Neural progenitor cell (in vitro differentiated cells): ENCODE measurements around the gene CLDN1. TPM values are rescaled to one million over a fixed set of nuclear protein-coding genes. Genes with fewer than 3 reads are reported as not detected.
A peak's percentile ranks its signal among the peaks of the same experiment; 100 is the strongest.

ENCODE experiments used
- DNase-seq: peaks from one replicate; pipeline ENCODE4 v3.0.0-alpha.2; 2016; ENCODE audit warnings: low spot score
- H2AFZ ChIP-seq: fragments of 200-600 bp; sonication (generic); replicated peaks from 2 replicates; pipeline ENCODE4 v1.6.1; 2016; ENCODE audit warnings: antibody characterized with exemption
- H3F3A ChIP-seq: fragments of 200-600 bp; sonication (generic); 2 replicates; pipeline ENCODE4 v1.6.1; 2016; ENCODE audit warnings: antibody characterized with exemption, low read depth
- H3K27ac ChIP-seq: fragments of 200-600 bp; sonication (generic); 2 replicates; pipeline ENCODE4 v1.5.1; 2016; ENCODE audit warnings: mild to moderate bottlenecking
- H3K27me3 ChIP-seq: fragments of 200-600 bp; sonication (generic); 2 replicates; pipeline ENCODE4 v1.6.1; 2016; ENCODE audit warnings: mild to moderate bottlenecking, moderate library complexity
- H3K36me3 ChIP-seq: fragments of 200-600 bp; sonication (generic); 2 replicates; pipeline ENCODE4 v1.5.1; 2016
- H3K4me1 ChIP-seq: fragments of 200-600 bp; sonication (generic); 2 replicates; pipeline ENCODE4 v1.6.1; 2016; ENCODE audit warnings: mixed run types
- H3K4me2 ChIP-seq: fragments of 200-600 bp; sonication (generic); 2 replicates; pipeline ENCODE4 v1.6.1; 2016
- H3K4me3 ChIP-seq: fragments of 200-600 bp; sonication (generic); 2 replicates; pipeline ENCODE4 v1.5.1; 2016
- H3K79me2 ChIP-seq: fragments of 200-600 bp; sonication (generic); 2 replicates; pipeline ENCODE4 v1.6.1; 2016; ENCODE audit warnings: low read depth
- H3K9ac ChIP-seq: fragments of 200-600 bp; sonication (generic); 2 replicates; pipeline ENCODE4 v1.6.1; 2016
- H3K9me3 ChIP-seq: fragments of 200-600 bp; sonication (generic); 2 replicates; pipeline ENCODE4 v1.5.1; 2016; ENCODE audit warnings: low read depth
- H4K20me1 ChIP-seq: fragments of 200-600 bp; sonication (generic); 2 replicates; pipeline ENCODE4 v1.6.1; 2016; ENCODE audit warnings: low read depth
- H3K27ac Mint-ChIP-seq: 3 replicates; pipeline ENCODE4 v1.8.0; 2021; ENCODE audit warnings: mixed read lengths
- H3K27me3 Mint-ChIP-seq: 2 replicates; pipeline ENCODE4 v1.8.0; 2022; ENCODE audit warnings: low read depth, mild to moderate bottlenecking, inconsistent platforms, moderate library complexity, mixed read lengths; ENCODE audit not compliant: insufficient read depth
- H3K36me3 Mint-ChIP-seq: 3 replicates; pipeline ENCODE4 v1.8.0; 2021; ENCODE audit warnings: mixed read lengths
- H3K4me1 Mint-ChIP-seq: 3 replicates; pipeline ENCODE4 v1.8.0; 2021; ENCODE audit warnings: mixed read lengths
- H3K4me3 Mint-ChIP-seq: 3 replicates; pipeline ENCODE4 v1.8.0; 2021; ENCODE audit warnings: mild to moderate bottlenecking, moderate library complexity, mixed read lengths
- H3K9me3 Mint-ChIP-seq: 3 replicates; pipeline ENCODE4 v1.8.0; 2020; ENCODE audit warnings: mixed read lengths
- EZH2 ChIP-seq: fragments of 200-600 bp; sonication (generic); IDR thresholded peaks from 2 replicates; pipeline ENCODE4 v1.6.1; 2017; ENCODE audit warnings: antibody characterized with exemption, mild to moderate bottlenecking, moderate library complexity
- EZH2phosphoT487 ChIP-seq: fragments of 200-600 bp; sonication (generic); IDR thresholded peaks from 2 replicates; pipeline ENCODE4 v1.6.1; 2017; ENCODE audit warnings: antibody characterized with exemption
- total RNA-seq: library from RNA; depleted of rRNA; stranded (reverse); fragments of >200 nt; gene quantifications from 2 replicates; pipeline ENCODE4 v1.2.3, GENCODE V29; 2015; ENCODE audit warnings: low replicate concordance
- TF ChIP-seq, protein P1 (sequence below): fragments of 200-600 bp; sonication (generic); IDR thresholded peaks from 2 replicates; pipeline ENCODE4 v1.5.1; 2017; ENCODE audit warnings: antibody characterized with exemption, mild to moderate bottlenecking

The CLDN1 gene
- total RNA-seq, 1 donor from 2014 or later, result 0.24 TPM

DNA sequence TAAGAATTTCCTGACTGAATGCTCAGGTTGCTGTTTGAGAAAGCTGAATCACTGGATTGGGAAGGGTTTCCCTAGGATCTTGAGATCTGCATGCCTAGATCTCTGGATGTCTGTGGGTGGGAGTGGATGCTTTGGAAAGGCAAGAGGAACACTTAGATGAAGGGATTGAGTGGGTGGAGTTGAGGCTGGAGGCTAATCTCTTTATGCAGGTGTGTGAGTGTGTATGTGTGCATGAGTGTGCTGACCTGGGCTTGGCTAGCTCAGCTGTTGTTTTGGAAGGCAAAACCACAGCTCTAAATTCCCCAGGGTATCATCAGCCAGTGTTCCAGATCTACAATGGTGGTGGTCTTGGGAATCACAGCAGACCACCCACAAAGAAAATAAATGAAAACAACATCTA, 60.5 kb downstream of the CLDN1 start:
- H3K36me3 Mint-ChIP-seq, result no peaks in the 10 kb centered on the region
- H3K4me3 Mint-ChIP-seq, result no peak overlapping the region
- TF ChIP-seq, protein P1, sequence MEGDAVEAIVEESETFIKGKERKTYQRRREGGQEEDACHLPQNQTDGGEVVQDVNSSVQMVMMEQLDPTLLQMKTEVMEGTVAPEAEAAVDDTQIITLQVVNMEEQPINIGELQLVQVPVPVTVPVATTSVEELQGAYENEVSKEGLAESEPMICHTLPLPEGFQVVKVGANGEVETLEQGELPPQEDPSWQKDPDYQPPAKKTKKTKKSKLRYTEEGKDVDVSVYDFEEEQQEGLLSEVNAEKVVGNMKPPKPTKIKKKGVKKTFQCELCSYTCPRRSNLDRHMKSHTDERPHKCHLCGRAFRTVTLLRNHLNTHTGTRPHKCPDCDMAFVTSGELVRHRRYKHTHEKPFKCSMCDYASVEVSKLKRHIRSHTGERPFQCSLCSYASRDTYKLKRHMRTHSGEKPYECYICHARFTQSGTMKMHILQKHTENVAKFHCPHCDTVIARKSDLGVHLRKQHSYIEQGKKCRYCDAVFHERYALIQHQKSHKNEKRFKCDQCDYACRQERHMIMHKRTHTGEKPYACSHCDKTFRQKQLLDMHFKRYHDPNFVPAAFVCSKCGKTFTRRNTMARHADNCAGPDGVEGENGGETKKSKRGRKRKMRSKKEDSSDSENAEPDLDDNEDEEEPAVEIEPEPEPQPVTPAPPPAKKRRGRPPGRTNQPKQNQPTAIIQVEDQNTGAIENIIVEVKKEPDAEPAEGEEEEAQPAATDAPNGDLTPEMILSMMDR, result no peak
- H3K4me1 Mint-ChIP-seq, result peaks cover 50% of the 10 kb centered on the region
- Histone ChIP-seq H2AFZ (no peak overlapping the region), H3K36me3 (no peaks in the 10 kb centered on the region), H4K20me1 (no peaks in the 10 kb centered on the region), H3K9me3 (no peaks in the 10 kb centered on the region), H3K4me2 (no peak overlapping the region), H3K27me3 (no peaks in the 10 kb centered on the region), H3K27ac (no peak overlapping the region), H3K4me3 (no peak overlapping the region), H3F3A (peaks cover 3% of the 10 kb centered on the region), H3K4me1 (peaks cover 11% of the 10 kb centered on the region), H3K9ac (no peak overlapping the region), H3K79me2 (no peaks in the 10 kb centered on the region)
- peaks cover 2% of the 10 kb centered on the region for H3K27me3 Mint-ChIP-seq
- DNase-seq, result peak; percentile 4
- H3K9me3 Mint-ChIP-seq, result peaks cover 2% of the 10 kb centered on the region
- H3K27ac Mint-ChIP-seq, result peak overlapping the region; percentile 36

DNA sequence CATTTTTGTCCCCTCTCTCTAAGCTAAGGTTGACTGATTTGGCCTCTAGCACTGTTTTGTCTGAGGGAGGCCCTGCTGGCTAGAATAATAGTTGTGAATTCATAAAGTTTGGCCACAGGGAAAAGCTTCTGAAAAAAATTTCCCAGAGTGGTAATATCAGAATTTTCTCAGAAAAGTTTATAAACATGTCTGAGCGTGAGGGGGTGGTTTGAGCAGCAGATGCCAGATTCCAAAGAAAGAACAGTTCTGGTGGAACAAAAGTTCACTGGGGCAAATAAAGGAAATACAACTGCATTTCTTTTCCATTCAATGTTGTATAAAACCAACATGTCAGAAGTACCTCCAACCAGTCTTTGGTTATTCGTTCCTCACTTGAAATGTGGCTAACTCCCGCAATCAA, 61.2 kb downstream of the CLDN1 start:
- H3K79me2 ChIP-seq, result no peaks in the 10 kb centered on the region
- no peak for DNase-seq
- TF ChIP-seq EZH2, result no peak
- TF ChIP-seq, protein P1, result no peak
- no peak for TF ChIP-seq EZH2phosphoT487
- peaks cover 3% of the 10 kb centered on the region for H3F3A ChIP-seq
- Mint-ChIP-seq H3K36me3 (no peaks in the 10 kb centered on the region), H3K9me3 (peaks cover 2% of the 10 kb centered on the region), H3K4me1 (peaks cover 54% of the 10 kb centered on the region), H3K27ac (peak overlapping the region; percentile 70), H3K27me3 (peaks cover 2% of the 10 kb centered on the region), H3K4me3 (peak overlapping the region; percentile 22)
- H3K4me2 ChIP-seq, result no peak overlapping the region
- no peak overlapping the region for H3K4me3 ChIP-seq
- no peaks in the 10 kb centered on the region for H4K20me1 ChIP-seq
- H3K9me3 ChIP-seq, result no peaks in the 10 kb centered on the region
- H3K27ac ChIP-seq, result no peak overlapping the region
- no peaks in the 10 kb centered on the region for H3K27me3 ChIP-seq
- H3K36me3 ChIP-seq, result no peaks in the 10 kb centered on the region
- peaks cover 11% of the 10 kb centered on the region for H3K4me1 ChIP-seq
- no peak overlapping the region for H2AFZ ChIP-seq
- no peak overlapping the region for H3K9ac ChIP-seq

DNA sequence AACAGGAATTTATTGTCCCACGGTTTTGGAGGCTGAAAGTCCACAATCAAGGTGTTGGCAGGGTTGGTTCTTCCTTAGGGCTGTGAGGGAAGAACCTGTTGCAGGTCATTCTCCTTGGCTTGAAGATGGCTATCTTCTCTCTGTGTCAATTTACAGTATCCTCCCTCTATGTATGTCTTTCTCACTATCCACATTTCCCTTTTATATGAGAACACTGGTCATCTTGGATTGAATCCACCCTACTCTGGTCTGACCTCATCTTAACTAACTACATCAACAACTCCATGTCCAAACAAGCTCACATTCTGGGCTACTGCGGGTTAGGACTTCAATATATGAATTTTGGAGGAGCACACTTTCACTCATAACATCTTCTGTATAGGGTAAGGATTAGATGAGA, 61.9 kb downstream of the CLDN1 start:
- Mint-ChIP-seq H3K27me3 (peaks cover 2% of the 10 kb centered on the region), H3K9me3 (peaks cover 2% of the 10 kb centered on the region), H3K36me3 (no peaks in the 10 kb centered on the region), H3K27ac (no peak overlapping the region), H3K4me3 (no peak overlapping the region), H3K4me1 (peaks cover 56% of the 10 kb centered on the region)
- no peak overlapping the region for H3K27ac ChIP-seq
- no peak overlapping the region for H2AFZ ChIP-seq
- no peak for DNase-seq
- no peak overlapping the region for H3K4me2 ChIP-seq
- no peaks in the 10 kb centered on the region for H3K79me2 ChIP-seq
- peaks cover 3% of the 10 kb centered on the region for H3F3A ChIP-seq
- no peaks in the 10 kb centered on the region for H3K27me3 ChIP-seq
- H3K9me3 ChIP-seq, result no peaks in the 10 kb centered on the region
- no peaks in the 10 kb centered on the region for H4K20me1 ChIP-seq
- H3K36me3 ChIP-seq, result no peaks in the 10 kb centered on the region
- H3K4me1 ChIP-seq, result peaks cover 11% of the 10 kb centered on the region
- H3K9ac ChIP-seq, result no peak overlapping the region
- TF ChIP-seq EZH2phosphoT487 (no peak), EZH2 (no peak)
- no peak overlapping the region for H3K4me3 ChIP-seq

DNA sequence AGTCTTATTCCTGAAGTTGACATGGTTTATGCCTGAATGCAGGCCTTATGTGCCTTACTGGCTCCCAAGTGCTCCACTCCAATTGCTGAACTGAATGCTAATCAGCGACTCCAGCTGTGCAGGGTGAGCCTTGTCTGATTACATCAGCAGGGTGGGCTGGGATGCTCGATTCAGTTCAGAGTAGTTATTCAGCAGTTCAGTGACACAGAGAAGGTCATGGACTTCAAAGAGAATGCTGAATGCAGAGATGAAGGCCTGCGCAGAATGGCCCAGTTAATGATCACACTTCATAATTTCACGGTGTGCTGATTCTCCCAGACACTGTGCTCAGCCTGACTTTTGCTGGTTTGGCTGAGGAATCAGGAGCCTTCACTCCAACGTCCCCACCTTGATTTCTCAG, 63.6 kb downstream of the CLDN1 start:
- H3K27ac ChIP-seq, result no peak overlapping the region
- Mint-ChIP-seq H3K36me3 (no peaks in the 10 kb centered on the region), H3K4me3 (peak overlapping the region; percentile 54), H3K9me3 (peaks cover 2% of the 10 kb centered on the region), H3K27me3 (peaks cover 2% of the 10 kb centered on the region), H3K27ac (peak overlapping the region; percentile 93), H3K4me1 (peaks cover 59% of the 10 kb centered on the region)
- H3K36me3 ChIP-seq, result no peaks in the 10 kb centered on the region
- H3F3A ChIP-seq, result peaks cover 3% of the 10 kb centered on the region
- no peaks in the 10 kb centered on the region for H3K27me3 ChIP-seq
- H3K4me3 ChIP-seq, result no peak overlapping the region
- no peak overlapping the region for H2AFZ ChIP-seq
- H3K4me2 ChIP-seq, result peak overlapping the region; percentile 27
- no peaks in the 10 kb centered on the region for H4K20me1 ChIP-seq
- H3K4me1 ChIP-seq, result peaks cover 11% of the 10 kb centered on the region
- no peak for TF ChIP-seq EZH2
- TF ChIP-seq, protein P1, result no peak
- TF ChIP-seq EZH2phosphoT487, result no peak
- no peaks in the 10 kb centered on the region for H3K79me2 ChIP-seq
- no peaks in the 10 kb centered on the region for H3K9me3 ChIP-seq
- peak; percentile 62 for DNase-seq
- no peak overlapping the region for H3K9ac ChIP-seq

Other genes starting within 250 kb of the CLDN1 start
- gene P3H2, start 201.5 kb downstream of the CLDN1 start, total RNA-seq, result 9.0 and 21.4 TPM in 2 replicates
- gene CLDN16, start 65.7 kb upstream of the CLDN1 start, total RNA-seq, result not detected in 2 replicates
- not detected in 2 replicates for gene TMEM207, start 127.5 kb upstream of the CLDN1 start, total RNA-seq
- 2.0 and 11.3 TPM in 2 replicates for gene IL1RAP, start 191.6 kb upstream of the CLDN1 start, total RNA-seq